GM10266 (cell line): ENCODE results near the gene BAZ2A.
A peak's percentile ranks its signal among the peaks of the same experiment; 100 is the strongest.

Experiments used
- DNase-seq: peaks from one replicate; pipeline ENCODE4 v3.0.0; 2012; ENCODE audit errors: extremely low spot score
- TF ChIP-seq, protein P1 (sequence below): IDR thresholded peaks from 2 replicates; pipeline ENCODE4 v1.5.1; 2012; ENCODE audit warnings: mild to moderate bottlenecking, low read depth; ENCODE audit not compliant: control insufficient read depth, insufficient read depth; ENCODE audit errors: missing control alignments

The BAZ2A gene

DNA sequence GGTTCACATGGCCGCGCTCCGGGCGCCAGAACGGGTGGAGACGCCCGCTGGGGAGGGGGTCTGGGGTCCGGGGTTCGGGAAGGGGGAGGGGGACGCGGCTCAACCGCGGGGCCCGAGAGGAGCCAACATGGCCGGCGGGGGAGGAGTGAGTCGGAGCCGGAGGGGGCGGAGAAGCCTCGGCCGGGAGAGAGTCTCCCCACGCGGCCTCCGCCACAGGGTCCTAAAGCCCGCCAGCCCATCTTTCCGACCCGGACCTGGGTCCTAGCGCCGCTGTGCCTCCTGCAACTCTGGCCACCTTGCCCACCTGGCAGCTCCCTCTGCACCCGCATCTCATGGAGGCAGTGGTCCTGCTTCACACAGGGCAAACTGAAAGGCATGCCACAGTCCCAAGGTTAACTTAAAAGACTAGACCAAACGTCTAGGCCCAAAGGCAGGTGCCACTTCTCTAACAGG is at the start of gene BAZ2A:
BAZ2A (minus strand) TSS at position 147 of the 453 bp plus-strand sequence. CDS start 12,796 bp downstream, outside the sequence.
- peak; percentile 90 for DNase-seq
- TF ChIP-seq, protein P1, sequence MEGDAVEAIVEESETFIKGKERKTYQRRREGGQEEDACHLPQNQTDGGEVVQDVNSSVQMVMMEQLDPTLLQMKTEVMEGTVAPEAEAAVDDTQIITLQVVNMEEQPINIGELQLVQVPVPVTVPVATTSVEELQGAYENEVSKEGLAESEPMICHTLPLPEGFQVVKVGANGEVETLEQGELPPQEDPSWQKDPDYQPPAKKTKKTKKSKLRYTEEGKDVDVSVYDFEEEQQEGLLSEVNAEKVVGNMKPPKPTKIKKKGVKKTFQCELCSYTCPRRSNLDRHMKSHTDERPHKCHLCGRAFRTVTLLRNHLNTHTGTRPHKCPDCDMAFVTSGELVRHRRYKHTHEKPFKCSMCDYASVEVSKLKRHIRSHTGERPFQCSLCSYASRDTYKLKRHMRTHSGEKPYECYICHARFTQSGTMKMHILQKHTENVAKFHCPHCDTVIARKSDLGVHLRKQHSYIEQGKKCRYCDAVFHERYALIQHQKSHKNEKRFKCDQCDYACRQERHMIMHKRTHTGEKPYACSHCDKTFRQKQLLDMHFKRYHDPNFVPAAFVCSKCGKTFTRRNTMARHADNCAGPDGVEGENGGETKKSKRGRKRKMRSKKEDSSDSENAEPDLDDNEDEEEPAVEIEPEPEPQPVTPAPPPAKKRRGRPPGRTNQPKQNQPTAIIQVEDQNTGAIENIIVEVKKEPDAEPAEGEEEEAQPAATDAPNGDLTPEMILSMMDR: no peak

- TF ChIP-seq, protein P1: no peak
- DNase-seq: no peak
These were observed 48.7 kb upstream of the BAZ2A start for GRCh38 chr12:56678852-56679251.

DNA sequence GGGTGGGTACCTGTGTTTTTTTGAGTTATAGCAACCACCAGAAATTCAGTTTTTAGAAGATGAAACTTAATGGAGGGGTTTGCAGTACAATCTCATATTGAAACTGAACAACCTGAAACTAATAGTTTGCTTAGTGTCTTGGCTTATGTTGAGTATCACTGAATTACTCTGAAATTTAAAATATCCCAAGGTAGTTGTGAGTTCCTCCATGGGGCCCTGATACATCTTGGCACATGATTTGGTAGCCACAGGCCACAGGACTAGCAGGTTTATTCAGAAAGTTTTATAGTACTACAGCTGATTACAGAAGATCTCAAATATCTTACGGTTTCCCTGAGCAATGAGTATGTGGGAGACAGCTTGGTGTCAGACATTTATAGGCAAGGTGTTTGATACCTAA is 47.6 kb upstream of the BAZ2A start:
- DNase-seq: peak; percentile 18

GRCh38 chr12:56676851-56677580 is 46.9 kb upstream of the BAZ2A start:
- no peak for DNase-seq

More for the DNA sequence above, 47.6 kb upstream of the BAZ2A start:
- TF ChIP-seq, protein P1: no peak

GRCh38 chr12:56671608-56672007 is 41.5 kb upstream of the BAZ2A start:
- TF ChIP-seq, protein P1: no peak
- DNase-seq: no peak

More at GRCh38 chr12:56676851-56677580, 46.9 kb upstream of the BAZ2A start:
- TF ChIP-seq, protein P1: no peak

GRCh38 chr12:56670836-56671235 is 40.7 kb upstream of the BAZ2A start:
- TF ChIP-seq, protein P1: no peak
- no peak for DNase-seq

GRCh38 chr12:56668197-56668457 is 38.0 kb upstream of the BAZ2A start:
- TF ChIP-seq, protein P1: no peak
- no peak for DNase-seq
